NT2/D1 (cell line): ENCODE results near the gene CDHR4.
"Not testable (repeated sequence)": the region's sequence is repeated elsewhere in the genome, so short reads cannot be mapped to it uniquely, and the experiment has no call there.

Experiments used
- DNase-seq: peaks from one replicate; pipeline ENCODE4 v3.0.0-alpha.2; 2011; ENCODE audit warnings: low read depth, low spot score
- H3K27me3 ChIP-seq: 2 replicates; pipeline ENCODE4 v1.6.0; 2011; ENCODE audit warnings: mild to moderate bottlenecking; ENCODE audit not compliant: insufficient read length, insufficient read depth
- H3K36me3 ChIP-seq: 2 replicates; pipeline ENCODE4 v1.6.1; 2011; ENCODE audit warnings: mild to moderate bottlenecking, low read length, mixed read lengths; ENCODE audit not compliant: insufficient read depth, insufficient read length
- H3K4me1 ChIP-seq: 2 replicates; pipeline ENCODE4 v1.5.1; 2011; ENCODE audit not compliant: insufficient read depth, insufficient read length
- H3K4me3 ChIP-seq: 2 replicates; pipeline ENCODE4 v1.5.1; 2011; ENCODE audit warnings: low read depth; ENCODE audit not compliant: insufficient read length
- H3K9ac ChIP-seq: 2 replicates; pipeline ENCODE4 v1.6.0; 2011; ENCODE audit warnings: low read depth; ENCODE audit not compliant: insufficient read length
- H3K9me3 ChIP-seq: 2 replicates; pipeline ENCODE4 v1.5.1; 2011; ENCODE audit warnings: mild to moderate bottlenecking, low read length; ENCODE audit not compliant: insufficient read depth
- SUZ12 ChIP-seq: IDR thresholded peaks from 2 replicates; pipeline ENCODE4 v1.6.1; 2011; ENCODE audit not compliant: insufficient read length, insufficient read depth; ENCODE audit errors: extremely low read depth
- YY1 ChIP-seq: IDR thresholded peaks from 2 replicates; pipeline ENCODE4 v1.6.1; 2011; ENCODE audit not compliant: insufficient read length, insufficient read depth
- ZNF274 ChIP-seq: IDR thresholded peaks from 2 replicates; pipeline ENCODE4 v1.6.1; 2011; ENCODE audit warnings: mild to moderate bottlenecking, low read depth, low read length

Gene CDHR4

DNA sequence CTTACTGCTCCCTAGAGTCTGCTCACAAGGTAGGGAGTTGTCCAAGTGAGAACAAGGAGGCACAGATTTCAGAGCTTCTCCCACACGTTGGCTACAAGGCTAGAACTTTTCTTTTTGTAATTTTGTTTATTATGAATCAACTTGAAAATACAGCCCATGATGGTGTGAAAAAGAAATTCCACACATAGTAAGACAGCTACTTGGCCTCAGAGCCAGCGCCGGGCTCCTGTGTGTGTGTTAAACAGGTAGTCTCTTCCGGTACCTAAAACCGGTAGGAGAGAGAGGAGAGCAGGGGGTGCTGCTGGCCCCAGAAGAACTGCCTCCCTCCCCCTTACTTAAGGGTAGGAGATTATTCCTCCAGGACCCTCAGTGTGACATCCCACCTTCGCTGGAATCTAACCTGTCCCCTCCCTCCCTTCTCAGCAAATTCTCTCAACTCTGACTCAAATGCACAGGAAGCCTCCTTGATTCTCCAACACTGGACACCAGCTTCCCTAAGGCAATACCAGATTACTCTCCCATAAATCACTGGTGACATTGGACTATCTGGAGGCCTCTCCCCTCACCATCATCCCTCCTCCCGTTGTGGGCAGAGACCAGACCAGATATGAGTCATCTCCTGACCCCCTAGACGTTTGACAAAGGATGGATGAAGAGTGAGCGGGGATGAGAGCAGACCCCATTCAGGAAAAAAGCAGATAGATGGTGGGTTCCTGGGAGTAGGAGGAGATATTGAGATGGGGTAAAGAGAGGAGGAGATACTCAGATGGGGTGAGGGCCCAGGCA lies 8.9 kb downstream of the CDHR4 start:
- H3K4me1 ChIP-seq, result peaks cover 7% of the 10 kb centered on the region
- no peak overlapping the region for H3K9ac ChIP-seq
- H3K27me3 ChIP-seq, result no peaks in the 10 kb centered on the region

DNA sequence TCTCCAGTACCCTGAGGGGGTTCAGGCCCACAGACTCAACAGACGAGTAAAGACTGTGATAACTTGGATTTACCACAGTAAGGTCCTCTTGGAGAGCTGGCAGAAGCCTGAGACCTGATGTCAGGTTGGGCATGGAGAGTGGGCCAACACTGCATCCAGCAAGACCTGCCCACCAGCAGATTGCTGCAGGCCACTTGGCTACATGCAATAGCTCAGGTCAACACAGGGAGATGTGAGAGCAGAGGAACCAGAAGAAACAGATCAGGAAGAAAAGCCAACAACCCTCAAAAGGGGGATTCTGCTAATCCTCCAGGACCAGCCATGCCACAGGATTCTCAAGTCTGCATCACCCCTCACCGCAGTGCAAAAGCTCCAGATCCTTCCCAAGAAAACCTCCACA lies 11.6 kb downstream of the CDHR4 start:
- H3K9ac ChIP-seq, result no peak overlapping the region
- H3K4me1 ChIP-seq, result peaks cover 9% of the 10 kb centered on the region
- DNase-seq, result no peak
- H3K27me3 ChIP-seq, result no peaks in the 10 kb centered on the region
- TF ChIP-seq ZNF274 (no peak), YY1 (no peak), SUZ12 (no peak)
- peaks cover 13% of the 10 kb centered on the region for H3K36me3 ChIP-seq
- H3K9me3 ChIP-seq, result no peaks in the 10 kb centered on the region
- no peak overlapping the region for H3K4me3 ChIP-seq

More for the DNA sequence above, 8.9 kb downstream of the CDHR4 start:
- DNase-seq, result no peak
- Histone ChIP-seq H3K4me3 (no peak overlapping the region), H3K9me3 (no peaks in the 10 kb centered on the region), H3K36me3 (no peaks in the 10 kb centered on the region)
- TF ChIP-seq YY1 (no peak), ZNF274 (no peak), SUZ12 (no peak)

DNA sequence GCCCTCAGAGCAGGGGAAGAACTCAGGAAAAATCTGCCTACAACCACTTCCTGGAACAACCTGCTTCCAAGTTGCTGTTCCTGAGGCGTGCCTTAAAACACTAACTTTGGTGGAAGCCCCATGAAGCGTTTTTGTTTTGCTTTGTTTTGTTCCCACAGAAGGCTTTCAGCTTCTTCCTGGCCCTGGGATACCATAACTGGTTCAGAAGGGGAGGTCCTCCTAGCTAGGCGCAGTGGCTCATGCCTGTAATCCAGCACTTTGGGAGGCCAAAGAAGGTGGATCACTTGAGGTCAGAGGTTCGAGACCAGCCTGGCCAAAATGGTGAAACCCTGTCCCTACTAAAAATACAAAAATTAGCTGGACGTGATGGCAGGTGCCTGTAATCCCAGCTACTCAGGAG lies 12.1 kb downstream of the CDHR4 start:
- Histone ChIP-seq H3K9me3 (no peaks in the 10 kb centered on the region), H3K36me3 (peaks cover 15% of the 10 kb centered on the region), H3K9ac (no peak overlapping the region), H3K27me3 (no peaks in the 10 kb centered on the region), H3K4me3 (no peak overlapping the region), H3K4me1 (peaks cover 9% of the 10 kb centered on the region)
- no peak for TF ChIP-seq ZNF274
- no peak for TF ChIP-seq YY1
- TF ChIP-seq SUZ12, result no peak
- DNase-seq, result no peak

DNA sequence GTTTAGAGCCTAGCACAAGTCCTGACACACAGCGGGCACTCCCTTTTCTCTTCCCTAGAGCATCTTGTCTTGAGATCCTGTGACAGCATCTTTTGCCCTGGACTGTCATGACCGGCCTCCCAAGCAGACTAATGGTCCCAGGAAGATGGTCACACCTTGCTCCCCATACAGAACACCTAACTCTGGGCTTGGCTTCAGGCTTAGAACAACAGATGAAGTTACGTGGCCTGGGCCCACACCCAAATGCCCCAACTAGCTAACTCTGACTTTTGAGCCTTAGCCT lies 12.6 kb downstream of the CDHR4 start:
- H3K36me3 ChIP-seq, result peaks cover 19% of the 10 kb centered on the region
- peak overlapping the region; percentile 75 for H3K4me3 ChIP-seq
- peak overlapping the region; percentile 86 for H3K9ac ChIP-seq
- peaks cover 9% of the 10 kb centered on the region for H3K4me1 ChIP-seq
- no peak for TF ChIP-seq ZNF274
- TF ChIP-seq YY1, result no peak
- TF ChIP-seq SUZ12, result no peak
- no peaks in the 10 kb centered on the region for H3K27me3 ChIP-seq
- H3K9me3 ChIP-seq, result no peaks in the 10 kb centered on the region
- DNase-seq, result no peak

DNA sequence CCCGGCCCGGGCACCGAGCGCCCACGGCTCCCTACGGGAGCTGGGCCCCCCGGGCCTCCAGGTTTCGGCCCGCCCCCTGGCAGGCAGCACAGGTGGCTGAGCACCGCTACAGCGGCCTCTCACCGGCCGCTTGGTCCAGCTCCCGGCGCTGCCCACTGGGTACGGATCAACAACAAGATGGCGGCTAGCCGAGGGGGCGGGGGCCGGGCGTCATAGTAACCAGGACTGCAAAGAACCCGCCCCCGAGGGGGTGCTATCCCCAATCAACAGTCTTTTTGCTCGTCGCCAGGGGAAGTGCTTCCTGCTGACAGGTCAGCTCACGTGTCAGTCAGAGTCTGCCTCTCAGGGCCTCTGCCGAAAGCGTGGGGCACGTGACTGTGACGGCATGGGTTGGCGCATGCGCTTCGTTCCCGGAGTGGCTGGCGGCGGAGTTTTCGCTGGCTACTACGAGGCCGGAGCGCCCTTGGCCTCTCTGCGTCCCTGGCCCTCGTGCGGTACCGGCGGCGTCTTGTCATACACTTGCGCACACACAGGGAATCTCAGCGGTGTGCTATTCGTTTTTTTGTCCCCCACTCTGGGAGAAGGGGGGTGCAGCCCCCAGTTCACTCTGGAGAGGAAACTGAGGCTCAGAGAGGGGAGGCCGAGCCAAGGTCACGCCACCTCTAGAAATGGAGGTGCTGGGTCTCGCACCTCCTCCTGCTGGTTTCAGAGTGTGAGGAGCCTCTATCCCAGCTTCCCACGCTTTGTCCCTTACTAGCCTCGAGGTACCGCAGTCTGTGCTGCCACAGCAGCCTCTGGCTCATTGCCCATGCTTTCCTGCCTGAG lies 13.1 kb downstream of the CDHR4 start, which contains the start of gene IP6K1:
TSS of gene IP6K1 (minus strand) at position 186 of the 825 bp plus-strand sequence. CDS start 38,502 bp downstream, outside the sequence.
- peaks cover 23% of the 10 kb centered on the region for H3K36me3 ChIP-seq
- H3K9ac ChIP-seq, result peak within 1 kb of the TSS; percentile 88
- peak; percentile 100 for DNase-seq
- peak within 1 kb of the TSS; percentile 75 for H3K4me3 ChIP-seq
- no peaks in the 10 kb centered on the region for H3K27me3 ChIP-seq
- no peak for TF ChIP-seq SUZ12
- peak; percentile 82 for TF ChIP-seq YY1
- peaks cover 9% of the 10 kb centered on the region for H3K4me1 ChIP-seq
- no peaks in the 10 kb centered on the region for H3K9me3 ChIP-seq

DNA sequence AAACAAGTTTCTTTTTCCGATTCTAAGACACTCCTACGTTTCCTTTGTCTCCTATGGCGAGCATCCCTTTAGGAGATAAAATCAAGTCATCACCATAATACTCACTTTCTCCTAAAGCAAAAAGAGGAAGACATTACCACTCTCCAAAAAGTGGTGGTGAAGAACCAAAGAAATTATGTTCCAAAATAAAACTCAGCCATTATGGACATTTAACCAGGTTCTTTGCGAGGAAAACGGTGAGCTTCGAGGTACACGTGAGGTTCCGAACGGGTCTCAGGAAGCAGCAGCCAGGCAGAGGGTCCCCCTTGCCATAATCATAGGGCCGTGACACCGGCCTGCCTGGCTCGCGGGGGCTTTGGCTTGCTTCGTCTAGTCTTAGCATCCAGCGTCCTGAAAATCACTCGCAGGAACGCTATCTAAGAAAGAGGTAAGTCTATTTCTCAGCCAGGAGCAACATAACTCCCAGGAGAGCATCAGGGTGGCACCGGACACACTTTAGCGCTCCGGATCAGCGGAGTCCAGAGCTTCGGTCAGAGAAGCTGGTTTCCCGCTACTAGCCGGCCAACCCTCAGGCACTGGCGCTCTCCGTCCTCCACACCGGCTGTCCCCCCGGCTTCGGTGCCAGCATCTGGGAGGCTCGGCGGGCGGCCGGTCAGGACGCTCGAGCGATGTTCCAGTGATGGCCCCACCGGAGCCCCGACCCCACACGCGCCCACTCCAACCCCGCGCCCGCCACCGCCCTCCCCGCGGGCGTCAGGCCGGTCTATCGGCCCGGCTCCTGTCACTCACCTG lies 13.9 kb downstream of the CDHR4 start:
- peaks cover 7% of the 10 kb centered on the region for H3K4me1 ChIP-seq
- TF ChIP-seq YY1, result no peak
- TF ChIP-seq SUZ12, result no peak
- no peak for TF ChIP-seq ZNF274
- H3K36me3 ChIP-seq, result peaks cover 28% of the 10 kb centered on the region
- peak overlapping the region; percentile 75 for H3K4me3 ChIP-seq
- H3K27me3 ChIP-seq, result no peaks in the 10 kb centered on the region
- H3K9ac ChIP-seq, result peak overlapping the region; percentile 88
- no peaks in the 10 kb centered on the region for H3K9me3 ChIP-seq
- no peak for DNase-seq

DNA sequence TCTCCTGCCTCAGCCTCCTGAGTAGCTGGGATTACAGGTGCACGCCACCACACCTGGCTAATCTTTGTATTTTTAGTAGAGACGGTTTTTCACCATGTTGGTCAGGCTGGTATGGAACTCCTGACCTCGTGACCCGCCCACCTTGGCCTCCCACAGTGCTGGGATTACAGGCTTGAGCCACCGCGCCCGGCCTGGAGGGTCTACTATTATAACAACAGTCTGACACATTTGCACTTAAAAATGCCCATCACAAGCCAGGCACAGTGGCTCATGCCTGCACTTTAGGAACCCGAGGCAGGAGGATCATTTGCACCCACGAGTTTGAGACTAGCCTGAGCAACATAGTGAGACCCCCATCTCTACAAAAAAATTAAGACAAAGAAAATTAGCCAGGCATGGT lies 17.4 kb downstream of the CDHR4 start:
- not testable (repeated sequence) for H3K4me1 ChIP-seq, H3K9me3 ChIP-seq, H3K4me3 ChIP-seq, H3K9ac ChIP-seq, H3K27me3 ChIP-seq, DNase-seq
- peaks cover 50% of the 10 kb centered on the region for H3K36me3 ChIP-seq
